K562 (cell line): Measurements from ENCODE around the gene GART. TPM values are rescaled to one million over a fixed set of nuclear protein-coding genes. Genes with fewer than 3 reads are reported as not detected.

Experiments
- ARHGAP35 ChIP-seq: fragments of 450-650 bp; IDR thresholded peaks from 2 replicates; pipeline ENCODE4 v1.6.1; 2018; ENCODE audit not compliant: partially characterized antibody
- CHD2 ChIP-seq: IDR thresholded peaks from 2 replicates; pipeline ENCODE4 v1.6.1; 2011; ENCODE audit warnings: low read depth, low read length
- HDAC6 ChIP-seq: IDR thresholded peaks from 2 replicates; pipeline ENCODE4 v1.6.1; 2012; ENCODE audit warnings: low read depth, mild to moderate bottlenecking, control low read depth, inconsistent platforms, low read length, moderate library complexity
- MEF2A ChIP-seq: IDR thresholded peaks from 2 replicates; pipeline ENCODE4 v1.6.1; 2011; ENCODE audit warnings: low read depth, mild to moderate bottlenecking, low read length, moderate library complexity; ENCODE audit not compliant: control insufficient read depth
- NCOR1 ChIP-seq: fragments of 450-650 bp; IDR thresholded peaks from 2 replicates; pipeline ENCODE4 v1.6.1; 2016; ENCODE audit warnings: mild to moderate bottlenecking, moderate library complexity
- NFE2L1 ChIP-seq: fragments of 450-650 bp; IDR thresholded peaks from 2 replicates; pipeline ENCODE4 v1.6.1; 2016; ENCODE audit warnings: missing genetic modification characterization, low read depth, mild to moderate bottlenecking, missing compliant biosample characterization, moderate library complexity, borderline replicate concordance
- NR2F6 ChIP-seq: fragments of 450-650 bp; formaldehyde crosslinking; IDR thresholded peaks from 2 replicates; pipeline ENCODE4 v1.4.0; 2020; ENCODE audit warnings: mild to moderate bottlenecking
- PBX2 ChIP-seq, 2 experiments: IDR thresholded peaks in 1 of 2; conservative IDR thresholded peaks in 1 of 2; 2 replicates each; pipeline ENCODE4 v1.6.1; 2016; ENCODE audit warnings: low read depth in 2 of 2, mild to moderate bottlenecking in 1 of 2, missing compliant biosample characterization in 1 of 2, missing genetic modification characterization in 1 of 2, moderate library complexity in 1 of 2
- POLR2AphosphoS2 ChIP-seq: IDR thresholded peaks from 2 replicates; pipeline ENCODE4 v1.6.1; 2012; ENCODE audit warnings: low read length, improper control_type of control experiment
- POLR2AphosphoS5 ChIP-seq: IDR thresholded peaks from 2 replicates; pipeline ENCODE4 v1.6.1; 2011; ENCODE audit warnings: mild to moderate bottlenecking, low read depth, low read length, moderate library complexity; ENCODE audit not compliant: control insufficient read depth, insufficient read depth
- PTBP1 ChIP-seq: fragments of 200-400 bp; formaldehyde crosslinking; IDR thresholded peaks from 2 replicates; pipeline ENCODE4 v1.6.1; 2017; ENCODE audit warnings: low read depth, low read length
- SMAD2 ChIP-seq: fragments of 150-350 bp; IDR thresholded peaks from 2 replicates; pipeline ENCODE4 v1.6.1; 2014; ENCODE audit warnings: low read depth, mild to moderate bottlenecking, low read length
- SP2 ChIP-seq: IDR thresholded peaks from 2 replicates; pipeline ENCODE4 v1.6.1; 2011; ENCODE audit warnings: mild to moderate bottlenecking, low read depth, low read length, moderate library complexity; ENCODE audit not compliant: poor library complexity, severe bottlenecking; ENCODE audit errors: extremely low read depth
- SREBF1 ChIP-seq: fragments of 150-350 bp; IDR thresholded peaks from 2 replicates; pipeline ENCODE4 v1.6.1; 2014; ENCODE audit warnings: antibody characterized with exemption, low read depth, low read length, borderline replicate concordance
- SRSF1 ChIP-seq: fragments of 200-400 bp; formaldehyde crosslinking; IDR thresholded peaks from 2 replicates; pipeline ENCODE4 v1.6.1; 2017; ENCODE audit warnings: mild to moderate bottlenecking, low read depth, low read length, moderate library complexity
- THRAP3 ChIP-seq: fragments of 450-650 bp; IDR thresholded peaks from 2 replicates; pipeline ENCODE4 v1.6.1; 2016; ENCODE audit warnings: mild to moderate bottlenecking, inconsistent platforms, borderline replicate concordance
- ZNF140 ChIP-seq: fragments of 250-450 bp; sonication (Bioruptor Pico); IDR thresholded peaks from 2 replicates; pipeline ENCODE4 v1.8.0; 2021; ENCODE audit warnings: moderate library complexity, mild to moderate bottlenecking, inconsistent platforms
- ZNF384 ChIP-seq: IDR thresholded peaks from 2 replicates; pipeline ENCODE4 v1.6.1; 2012; ENCODE audit warnings: low read depth, low read length, improper control_type of control experiment
- ZNF57 ChIP-seq: fragments of 450-650 bp; formaldehyde crosslinking; IDR thresholded peaks from 2 replicates; pipeline ENCODE4 v1.4.0; 2020; ENCODE audit warnings: mild to moderate bottlenecking, moderate library complexity
- polyA plus RNA-seq, 8 experiments: library from polyadenylated mRNA; depleted of rRNA in 4 of 8; stranded (reverse) in 5 of 8; unstranded in 3 of 8; fragments of >200 nt; fragmentation: Nextera tagmentation in 2 of 8; fragmentation: Illumina TruSeq in 1 of 8; extraction: Ambion mirVana in 2 of 8; extraction: Trizol in 1 of 8; gene quantifications; 2 replicates each; pipeline versions ENCODE4 v1.2.1 to v1.2.3, GENCODE V29; 2011 to 2014; ENCODE audit warnings: inconsistent platforms in 1 of 8, missing spikeins in 1 of 8
- total RNA-seq, 7 experiments: library from RNA; depleted of rRNA in 6 of 7; stranded (reverse); fragments of >200 nt in 6 of 7; fragmentation: Illumina TruSeq in 2 of 7; extraction: Trizol in 2 of 7; gene quantifications; 2 replicates each; pipeline versions ENCODE4 v1.2.1 to v1.2.3, GENCODE V29; 2011 to 2021; ENCODE audit warnings: low replicate concordance in 1 of 7
- TF ChIP-seq, protein P1 (sequence below): sonication (generic); formaldehyde crosslinking; IDR thresholded peaks from 2 replicates; pipeline ENCODE4 v1.8.1; 2023; ENCODE audit warnings: mild to moderate bottlenecking, missing genetic modification reagents, moderate library complexity
- TF ChIP-seq, protein P2 (sequence below): fragments of 450-650 bp; IDR thresholded peaks from 2 replicates; pipeline ENCODE4 v1.6.1; 2016; ENCODE audit warnings: antibody characterized with exemption

The GART gene
- total and polyA plus RNA-seq, 9 of the 15 experiments (the other 6 are each of a cell fraction or from before 2014, with no cell fraction given) = 141 to 429 (median 349) TPM

GRCh38 chr21:33578959-33579542, 37.1 kb upstream of the GART start (continued):
- TF ChIP-seq MEF2A (no peak), POLR2AphosphoS5 (no peak), PTBP1 (no peak), POLR2AphosphoS2 (0 out of 2 replicates have a peak, but pooled peaks have one; percentile 50), SP2 (no peak), SRSF1 (no peak), ARHGAP35 (no peak), SMAD2 (no peak), CHD2 (no peak), NCOR1 (0 out of 2 replicates have a peak, but pooled peaks have one; percentile 17), ZNF57 (CRISPR knock-in tag) (no peak), NR2F6 (CRISPR knock-in tag) (no peak), THRAP3 (0 out of 2 replicates have a peak, but pooled peaks have one; percentile 17), NFE2L1 (tag) (peak; percentile 89), ZNF140 (no peak), ZNF384 (no peak), HDAC6 (no peak), SREBF1 (no peak), PBX2 (CRISPR knock-in tag; IDR thresholded peaks at IDR 0.05; ENCODE audit: low read depth) (no peak), PBX2 (tag; conservative IDR thresholded peaks at IDR 0.05; ENCODE audit: low read depth) (no peak)
- TF ChIP-seq, protein P1, sequence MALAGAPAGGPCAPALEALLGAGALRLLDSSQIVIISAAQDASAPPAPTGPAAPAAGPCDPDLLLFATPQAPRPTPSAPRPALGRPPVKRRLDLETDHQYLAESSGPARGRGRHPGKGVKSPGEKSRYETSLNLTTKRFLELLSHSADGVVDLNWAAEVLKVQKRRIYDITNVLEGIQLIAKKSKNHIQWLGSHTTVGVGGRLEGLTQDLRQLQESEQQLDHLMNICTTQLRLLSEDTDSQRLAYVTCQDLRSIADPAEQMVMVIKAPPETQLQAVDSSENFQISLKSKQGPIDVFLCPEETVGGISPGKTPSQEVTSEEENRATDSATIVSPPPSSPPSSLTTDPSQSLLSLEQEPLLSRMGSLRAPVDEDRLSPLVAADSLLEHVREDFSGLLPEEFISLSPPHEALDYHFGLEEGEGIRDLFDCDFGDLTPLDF (CRISPR knock-in tag) = 0 out of 2 replicates have a peak, but pooled peaks have one; percentile 21
- TF ChIP-seq, protein P2, sequence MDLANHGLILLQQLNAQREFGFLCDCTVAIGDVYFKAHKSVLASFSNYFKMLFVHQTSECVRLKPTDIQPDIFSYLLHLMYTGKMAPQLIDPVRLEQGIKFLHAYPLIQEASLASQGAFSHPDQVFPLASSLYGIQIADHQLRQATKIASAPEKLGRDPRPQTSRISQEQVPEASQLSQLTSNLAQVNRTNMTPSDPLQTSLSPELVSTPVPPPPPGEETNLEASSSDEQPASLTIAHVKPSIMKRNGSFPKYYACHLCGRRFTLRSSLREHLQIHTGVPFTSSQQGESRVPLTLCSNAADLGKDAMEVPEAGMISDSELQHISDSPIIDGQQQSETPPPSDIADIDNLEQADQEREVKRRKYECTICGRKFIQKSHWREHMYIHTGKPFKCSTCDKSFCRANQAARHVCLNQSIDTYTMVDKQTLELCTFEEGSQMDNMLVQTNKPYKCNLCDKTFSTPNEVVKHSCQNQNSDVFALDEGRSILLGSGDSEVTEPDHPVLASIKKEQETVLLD = no peak
